ENCODE data around the gene KAZN. TPM values are rescaled to one million over a fixed set of nuclear protein-coding genes. Genes with fewer than 3 reads are reported as not detected.
A peak's percentile ranks its signal among the peaks of the same experiment; 100 is the strongest.

Gene KAZN
- total RNA-seq, 3 donors from 2014 or later = 12.2 to 16.4 (median 16.2) TPM

GRCh38 chr1:14994148-14994547 is 395.7 kb downstream of the KAZN start:
- intact Hi-C loops (cut with DNase I; ENCODE audit: low total_unique reads) = no loop called here
- Histone ChIP-seq H3K4me1 (no peaks in the 10 kb centered on the region), H3K4me3 (no peak overlapping the region), H3K27me3 (no peaks in the 10 kb centered on the region), H3K36me3 (no peaks in the 10 kb centered on the region), H3K9me3 (no peaks in the 10 kb centered on the region), H3K27ac (peak overlapping the region in 1 of 2 donors; percentile 54)
- DNase-seq (ENCODE audit: low spot score in 2 of 2) = no peak
- TF ChIP-seq POLR2A (IDR thresholded peaks at IDR 0.05) (no peak), POLR2AphosphoS5 (IDR thresholded peaks at IDR 0.05) (no peak), CTCF (IDR thresholded peaks at IDR 0.05) (no peak)

DNA sequence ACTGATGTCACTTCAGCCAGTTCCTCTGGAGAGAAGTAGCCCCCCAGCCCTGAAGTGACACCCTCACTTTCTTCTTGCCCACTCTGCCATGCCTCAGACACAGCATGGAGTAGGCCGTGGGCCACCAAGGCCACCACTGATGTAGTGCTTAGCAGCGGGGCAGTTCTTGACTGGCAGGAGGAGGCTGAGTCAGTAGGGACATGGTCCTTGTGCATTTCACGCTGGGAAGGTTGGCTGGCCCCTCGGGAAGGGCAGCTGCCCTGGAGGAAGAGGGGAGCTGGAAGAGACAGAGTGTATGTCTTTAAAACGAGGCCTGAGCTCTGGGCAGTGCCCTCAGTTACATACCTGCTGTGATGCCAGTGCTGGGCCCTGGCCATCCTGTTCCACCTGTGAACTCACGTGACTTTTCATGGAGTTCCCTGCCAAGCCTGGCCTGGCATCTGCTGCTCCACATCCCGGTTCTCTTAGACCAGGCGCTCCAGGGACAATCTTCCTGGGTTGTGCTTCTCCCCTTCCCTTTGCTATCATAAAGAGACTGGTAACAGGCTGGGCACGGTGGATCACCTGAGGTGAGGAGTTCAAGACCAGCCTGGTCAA is 396.5 kb downstream of the KAZN start:
- Histone ChIP-seq H3K27ac (peak overlapping the region; percentile 54 to 60), H3K4me3 (no peak overlapping the region), H3K4me1 (no peaks in the 10 kb centered on the region), H3K36me3 (no peaks in the 10 kb centered on the region), H3K9me3 (no peaks in the 10 kb centered on the region), H3K27me3 (no peaks in the 10 kb centered on the region)
- peak; percentile 62 to 71 for DNase-seq (ENCODE audit: low spot score in 2 of 2)
- no peak for TF ChIP-seq CTCF (IDR thresholded peaks at IDR 0.05)
- TF ChIP-seq POLR2A (IDR thresholded peaks at IDR 0.05) = no peak
- no peak for TF ChIP-seq POLR2AphosphoS5 (IDR thresholded peaks at IDR 0.05)
- intact Hi-C loops (cut with DNase I; ENCODE audit: low total_unique reads) = no loop called here

- no peak for TF ChIP-seq CTCF (IDR thresholded peaks at IDR 0.05)
- no peak for TF ChIP-seq POLR2AphosphoS5 (IDR thresholded peaks at IDR 0.05)
- TF ChIP-seq POLR2A (IDR thresholded peaks at IDR 0.05) = no peak
- H3K27ac ChIP-seq = peak overlapping the region; percentile 54 to 79
- no peaks in the 10 kb centered on the region for H3K36me3 ChIP-seq
- DNase-seq (ENCODE audit: low spot score in 2 of 2) = peak in 1 of 2 donors; percentile 30
- intact Hi-C loops (cut with DNase I; ENCODE audit: low total_unique reads) = no loop called here
- H3K4me1 ChIP-seq = no peaks in the 10 kb centered on the region
- H3K4me3 ChIP-seq = no peak overlapping the region
- no peaks in the 10 kb centered on the region for H3K9me3 ChIP-seq
- no peaks in the 10 kb centered on the region for H3K27me3 ChIP-seq
Observed at GRCh38 chr1:14996133-14997050, 397.9 kb downstream of the KAZN start.

GRCh38 chr1:14997646-14998276 is 399.3 kb downstream of the KAZN start:
- no peak for DNase-seq (ENCODE audit: low spot score in 2 of 2)
- Histone ChIP-seq H3K27me3 (no peaks in the 10 kb centered on the region), H3K36me3 (no peaks in the 10 kb centered on the region), H3K4me1 (no peaks in the 10 kb centered on the region), H3K9me3 (no peaks in the 10 kb centered on the region), H3K27ac (no peak overlapping the region), H3K4me3 (no peak overlapping the region)
- no peak for TF ChIP-seq CTCF (IDR thresholded peaks at IDR 0.05)
- TF ChIP-seq POLR2A (IDR thresholded peaks at IDR 0.05) = no peak
- no peak for TF ChIP-seq POLR2AphosphoS5 (IDR thresholded peaks at IDR 0.05)
- intact Hi-C loops (cut with DNase I; ENCODE audit: low total_unique reads) = no loop called here
